ENCODE data around the gene KCNIP2. TPM values are rescaled to one million over a fixed set of nuclear protein-coding genes. Genes with fewer than 3 reads are reported as not detected.
A peak's percentile ranks its signal among the peaks of the same experiment; 100 is the strongest.

The KCNIP2 gene
- total RNA-seq, 1 donor from 2014 or later: 7.7 TPM

GRCh38 chr10:101839002-101839401 is 4.6 kb downstream of the KCNIP2 start:
- peak overlapping the region; percentile 84 for H3K4me3 Mint-ChIP-seq (ENCODE audit: unreplicated experiment)
- DNase-seq (ENCODE audit: low spot score): no peak
- no peaks in the 10 kb centered on the region for H3K9me3 Mint-ChIP-seq (ENCODE audit: unreplicated experiment)
- TF ChIP-seq, protein P1, sequence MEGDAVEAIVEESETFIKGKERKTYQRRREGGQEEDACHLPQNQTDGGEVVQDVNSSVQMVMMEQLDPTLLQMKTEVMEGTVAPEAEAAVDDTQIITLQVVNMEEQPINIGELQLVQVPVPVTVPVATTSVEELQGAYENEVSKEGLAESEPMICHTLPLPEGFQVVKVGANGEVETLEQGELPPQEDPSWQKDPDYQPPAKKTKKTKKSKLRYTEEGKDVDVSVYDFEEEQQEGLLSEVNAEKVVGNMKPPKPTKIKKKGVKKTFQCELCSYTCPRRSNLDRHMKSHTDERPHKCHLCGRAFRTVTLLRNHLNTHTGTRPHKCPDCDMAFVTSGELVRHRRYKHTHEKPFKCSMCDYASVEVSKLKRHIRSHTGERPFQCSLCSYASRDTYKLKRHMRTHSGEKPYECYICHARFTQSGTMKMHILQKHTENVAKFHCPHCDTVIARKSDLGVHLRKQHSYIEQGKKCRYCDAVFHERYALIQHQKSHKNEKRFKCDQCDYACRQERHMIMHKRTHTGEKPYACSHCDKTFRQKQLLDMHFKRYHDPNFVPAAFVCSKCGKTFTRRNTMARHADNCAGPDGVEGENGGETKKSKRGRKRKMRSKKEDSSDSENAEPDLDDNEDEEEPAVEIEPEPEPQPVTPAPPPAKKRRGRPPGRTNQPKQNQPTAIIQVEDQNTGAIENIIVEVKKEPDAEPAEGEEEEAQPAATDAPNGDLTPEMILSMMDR (IDR thresholded peaks at IDR 0.05; ENCODE audit: unreplicated experiment): no peak
- peak overlapping the region; percentile 2 for H3K27ac Mint-ChIP-seq (ENCODE audit: unreplicated experiment)
- peaks cover 41% of the 10 kb centered on the region for H3K4me1 Mint-ChIP-seq (ENCODE audit: unreplicated experiment)
- H3K27me3 Mint-ChIP-seq (ENCODE audit: unreplicated experiment): peaks cover 28% of the 10 kb centered on the region
- H3K36me3 Mint-ChIP-seq (ENCODE audit: low read depth, unreplicated experiment): peaks cover 13% of the 10 kb centered on the region

- no peaks in the 10 kb centered on the region for H3K9me3 Mint-ChIP-seq (ENCODE audit: unreplicated experiment)
- TF ChIP-seq, protein P1 (IDR thresholded peaks at IDR 0.05; ENCODE audit: unreplicated experiment): no peak
- H3K36me3 Mint-ChIP-seq (ENCODE audit: low read depth, unreplicated experiment): peaks cover 13% of the 10 kb centered on the region
- no peak for DNase-seq (ENCODE audit: low spot score)
- H3K27ac Mint-ChIP-seq (ENCODE audit: unreplicated experiment): peak overlapping the region; percentile 2
- peak overlapping the region; percentile 84 for H3K4me3 Mint-ChIP-seq (ENCODE audit: unreplicated experiment)
- peaks cover 40% of the 10 kb centered on the region for H3K4me1 Mint-ChIP-seq (ENCODE audit: unreplicated experiment)
- peaks cover 28% of the 10 kb centered on the region for H3K27me3 Mint-ChIP-seq (ENCODE audit: unreplicated experiment)
These were observed 5.1 kb downstream of the KCNIP2 start for GRCh38 chr10:101838416-101838970.

DNA sequence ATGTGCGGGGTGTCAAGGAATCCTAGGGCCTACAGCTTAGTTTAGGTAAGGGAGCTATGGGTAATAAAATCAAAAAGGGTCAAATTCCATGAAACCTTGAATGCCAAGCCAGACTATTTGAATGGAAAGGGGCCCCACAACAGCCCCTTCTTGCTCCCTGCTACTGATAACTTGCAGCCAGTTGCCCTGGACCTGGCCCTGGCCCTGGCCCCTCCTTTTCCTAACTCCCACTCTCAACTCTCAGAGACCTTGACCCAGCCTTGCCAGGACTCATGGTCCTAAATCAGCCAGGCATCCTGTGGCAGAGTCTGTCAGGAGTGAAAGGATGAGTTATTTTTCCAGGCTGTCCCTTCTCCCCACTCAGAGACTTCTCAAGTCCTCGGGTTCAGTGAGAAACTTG is 5.9 kb downstream of the KCNIP2 start:
- H3K4me1 Mint-ChIP-seq (ENCODE audit: unreplicated experiment): peaks cover 35% of the 10 kb centered on the region
- H3K9me3 Mint-ChIP-seq (ENCODE audit: unreplicated experiment): no peaks in the 10 kb centered on the region
- H3K27ac Mint-ChIP-seq (ENCODE audit: unreplicated experiment): no peak overlapping the region
- H3K4me3 Mint-ChIP-seq (ENCODE audit: unreplicated experiment): no peak overlapping the region
- H3K27me3 Mint-ChIP-seq (ENCODE audit: unreplicated experiment): peaks cover 24% of the 10 kb centered on the region
- DNase-seq (ENCODE audit: low spot score): no peak
- peaks cover 9% of the 10 kb centered on the region for H3K36me3 Mint-ChIP-seq (ENCODE audit: low read depth, unreplicated experiment)
- TF ChIP-seq, protein P1 (IDR thresholded peaks at IDR 0.05; ENCODE audit: unreplicated experiment): no peak

DNA sequence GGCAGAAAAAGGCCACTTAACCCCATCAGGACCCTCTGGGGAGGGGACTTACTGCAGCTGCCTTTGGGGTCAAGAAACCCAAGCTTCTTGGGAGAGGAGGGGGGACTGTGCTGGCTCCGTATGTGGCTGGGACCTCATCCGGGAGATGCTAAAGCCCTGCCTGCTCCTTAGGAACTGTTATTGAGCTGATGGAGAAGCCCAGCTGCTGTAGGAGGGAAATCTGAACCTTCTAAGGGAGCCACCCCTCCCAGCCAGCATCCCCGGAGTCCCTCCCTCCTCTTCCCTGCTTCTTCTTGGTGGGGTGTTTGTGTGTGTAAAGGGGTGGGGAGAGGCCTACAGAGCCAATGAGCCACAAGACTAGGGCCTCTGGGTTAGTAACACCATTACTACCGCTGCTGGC is 8.2 kb downstream of the KCNIP2 start:
- H3K27ac Mint-ChIP-seq (ENCODE audit: unreplicated experiment): no peak overlapping the region
- peaks cover 22% of the 10 kb centered on the region for H3K4me1 Mint-ChIP-seq (ENCODE audit: unreplicated experiment)
- TF ChIP-seq, protein P1 (IDR thresholded peaks at IDR 0.05; ENCODE audit: unreplicated experiment): no peak
- H3K27me3 Mint-ChIP-seq (ENCODE audit: unreplicated experiment): peaks cover 17% of the 10 kb centered on the region
- no peaks in the 10 kb centered on the region for H3K9me3 Mint-ChIP-seq (ENCODE audit: unreplicated experiment)
- H3K36me3 Mint-ChIP-seq (ENCODE audit: low read depth, unreplicated experiment): peaks cover 5% of the 10 kb centered on the region
- no peak overlapping the region for H3K4me3 Mint-ChIP-seq (ENCODE audit: unreplicated experiment)
- DNase-seq (ENCODE audit: low spot score): no peak

GRCh38 chr10:101834341-101834740 is 9.3 kb downstream of the KCNIP2 start:
- no peak overlapping the region for H3K4me3 Mint-ChIP-seq (ENCODE audit: unreplicated experiment)
- H3K36me3 Mint-ChIP-seq (ENCODE audit: low read depth, unreplicated experiment): peaks cover 8% of the 10 kb centered on the region
- H3K27me3 Mint-ChIP-seq (ENCODE audit: unreplicated experiment): peaks cover 19% of the 10 kb centered on the region
- peaks cover 21% of the 10 kb centered on the region for H3K4me1 Mint-ChIP-seq (ENCODE audit: unreplicated experiment)
- no peak overlapping the region for H3K27ac Mint-ChIP-seq (ENCODE audit: unreplicated experiment)
- no peaks in the 10 kb centered on the region for H3K9me3 Mint-ChIP-seq (ENCODE audit: unreplicated experiment)
- DNase-seq (ENCODE audit: low spot score): no peak
- TF ChIP-seq, protein P1 (IDR thresholded peaks at IDR 0.05; ENCODE audit: unreplicated experiment): no peak

Data from endothelial cell (in vitro differentiated cells).